ENCODE results near the gene ZNF385D.
"Not testable (repeated sequence)": the region's sequence is repeated elsewhere in the genome, so short reads cannot be mapped to it uniquely, and the experiment has no call there.

ZNF385D gene

GRCh38 chr3:21434310-21434709 lies 316.7 kb downstream of the ZNF385D start:
- no peak for DNase-seq

- DNase-seq, result no peak
Observed at GRCh38 chr3:21433751-21434150, 317.3 kb downstream of the ZNF385D start.

DNA sequence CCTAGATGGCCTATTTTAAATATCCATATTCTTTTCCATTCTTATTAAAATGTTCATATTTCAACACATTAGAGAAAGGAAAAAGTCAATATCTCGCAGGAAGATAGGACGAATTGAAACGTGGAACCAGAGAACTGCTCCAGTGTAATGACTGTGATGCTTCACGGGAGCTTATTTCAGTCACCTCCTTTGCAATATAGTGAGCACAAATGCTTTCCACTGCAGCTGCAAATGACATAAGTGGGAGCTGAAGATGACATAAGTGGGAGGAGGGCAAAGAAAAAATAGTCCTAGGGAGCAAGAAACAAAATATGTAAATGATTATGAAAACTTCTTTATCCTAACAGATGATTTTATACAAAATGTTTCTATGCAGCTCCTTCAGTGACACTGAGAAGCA lies 324.1 kb downstream of the ZNF385D start:
- DNase-seq, result no peak

DNA sequence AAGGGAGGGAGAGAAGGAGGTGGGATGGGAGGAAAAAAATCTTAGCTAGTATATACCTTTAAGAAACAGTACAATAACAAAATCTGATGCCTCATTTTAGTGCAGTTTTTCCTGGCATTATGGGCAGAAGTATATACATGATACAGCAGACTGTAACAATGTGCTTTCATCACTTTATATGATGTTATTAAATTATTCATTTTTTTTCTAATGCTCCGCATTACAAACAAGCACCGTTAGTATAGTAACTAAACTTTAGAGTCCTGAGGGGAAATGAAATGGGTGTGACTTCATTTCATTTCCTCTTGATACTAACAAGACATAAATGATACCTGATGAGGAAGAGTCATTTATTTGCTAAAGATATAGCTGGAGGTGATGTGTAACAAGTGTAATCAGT lies 325.3 kb downstream of the ZNF385D start:
- no peak for DNase-seq

DNA sequence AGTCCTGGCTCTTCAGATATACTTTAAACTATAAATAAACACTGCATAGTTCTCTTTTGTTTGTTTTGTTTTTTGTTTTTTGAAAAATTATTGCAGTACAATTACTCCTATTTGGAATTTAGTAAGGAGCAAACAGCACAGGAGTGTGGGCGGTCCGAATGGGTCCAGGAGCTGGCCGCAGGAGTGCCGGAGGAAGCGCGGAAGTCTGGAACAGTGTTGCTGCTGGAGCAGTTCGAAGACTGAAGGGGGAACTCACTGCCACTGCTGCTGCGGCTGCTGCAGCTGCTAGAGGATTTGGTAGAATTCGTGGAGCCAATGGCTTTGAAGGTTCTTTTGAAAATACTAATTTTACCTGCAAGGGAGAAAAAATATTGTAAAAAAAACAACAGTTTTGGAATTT lies 329.9 kb downstream of the ZNF385D start:
- no peak for DNase-seq

DNA sequence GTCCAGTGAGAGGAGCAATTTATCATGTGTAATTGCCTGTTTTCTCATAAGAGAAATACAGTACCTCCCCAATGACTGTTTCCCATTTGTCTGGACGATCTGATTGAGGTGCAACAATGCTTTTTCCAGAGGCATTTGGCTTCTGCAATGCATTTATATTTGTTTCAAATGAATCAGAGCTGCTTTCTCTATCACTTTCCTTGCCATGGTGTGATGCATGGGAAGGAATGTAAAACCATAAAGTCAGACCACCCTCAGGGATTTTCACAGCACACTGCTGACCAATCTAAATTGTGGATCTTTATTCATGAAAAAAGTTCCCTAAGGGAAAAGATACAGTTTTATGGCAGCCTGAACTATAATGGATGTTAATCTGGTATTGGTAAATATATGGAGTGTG lies 333.0 kb downstream of the ZNF385D start:
- no peak for DNase-seq

- no peak for DNase-seq
Observed at GRCh38 chr3:21414506-21414905, 336.5 kb downstream of the ZNF385D start.

DNA sequence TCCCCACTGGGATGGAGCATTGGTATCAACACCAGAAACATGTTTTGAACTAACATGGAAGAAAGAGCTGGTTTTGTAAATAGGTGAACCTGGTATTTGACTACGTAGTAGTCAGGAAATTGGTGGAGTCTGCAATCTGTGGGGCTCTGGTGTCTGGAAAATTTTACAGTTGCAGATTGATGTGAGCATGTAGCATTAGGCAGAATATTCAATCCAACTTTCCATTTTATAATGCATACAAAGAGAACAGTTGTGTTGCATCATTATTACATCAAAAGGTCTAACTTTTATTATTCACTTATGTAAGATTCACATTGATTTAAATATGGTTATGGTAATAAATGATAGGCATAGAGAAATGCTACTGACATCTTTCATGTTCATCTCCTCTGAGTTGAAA lies 340.0 kb downstream of the ZNF385D start:
- no peak for DNase-seq

DNA sequence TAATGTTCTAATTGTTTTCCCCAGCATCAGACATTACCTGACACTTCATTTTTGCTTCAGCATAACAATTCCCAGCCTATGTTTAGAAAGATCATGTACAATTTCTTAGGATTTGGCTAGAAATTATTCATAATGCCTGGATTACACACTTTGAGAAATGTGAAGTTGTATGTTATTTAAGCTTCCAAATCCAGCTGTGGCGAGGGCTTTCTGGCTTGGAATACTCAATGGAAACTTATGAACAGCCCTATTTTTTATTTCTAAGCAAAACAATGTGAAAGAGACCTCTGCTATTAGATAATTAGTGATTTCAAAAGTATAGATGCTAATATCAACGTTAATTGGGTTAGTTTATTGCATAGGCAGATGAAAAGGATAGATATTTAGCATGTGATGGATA lies 341.6 kb downstream of the ZNF385D start:
- no peak for DNase-seq

DNA sequence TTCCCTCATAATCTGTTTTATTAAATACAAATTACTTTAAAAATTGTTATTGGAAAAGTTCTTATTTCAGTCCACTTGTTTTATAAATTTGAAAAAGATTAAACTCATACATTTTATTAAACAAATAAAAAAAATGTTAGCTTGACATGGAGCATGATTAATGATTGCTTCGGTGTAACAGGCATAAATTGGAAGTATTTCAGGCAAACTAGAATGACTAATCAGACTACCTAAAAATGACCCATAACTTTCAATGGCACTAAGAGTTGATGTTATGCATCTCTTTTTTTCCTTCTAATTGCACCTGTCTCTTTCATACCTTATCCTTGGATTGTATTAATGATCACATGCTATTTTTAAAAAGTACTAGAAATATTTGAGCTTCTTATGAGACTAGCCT lies 343.3 kb downstream of the ZNF385D start:
- no peak for DNase-seq

GRCh38 chr3:21405671-21406667 lies 345.0 kb downstream of the ZNF385D start:
- DNase-seq, result no peak

GRCh38 chr3:21398461-21398860 lies 352.5 kb downstream of the ZNF385D start:
- DNase-seq, result no peak

DNA sequence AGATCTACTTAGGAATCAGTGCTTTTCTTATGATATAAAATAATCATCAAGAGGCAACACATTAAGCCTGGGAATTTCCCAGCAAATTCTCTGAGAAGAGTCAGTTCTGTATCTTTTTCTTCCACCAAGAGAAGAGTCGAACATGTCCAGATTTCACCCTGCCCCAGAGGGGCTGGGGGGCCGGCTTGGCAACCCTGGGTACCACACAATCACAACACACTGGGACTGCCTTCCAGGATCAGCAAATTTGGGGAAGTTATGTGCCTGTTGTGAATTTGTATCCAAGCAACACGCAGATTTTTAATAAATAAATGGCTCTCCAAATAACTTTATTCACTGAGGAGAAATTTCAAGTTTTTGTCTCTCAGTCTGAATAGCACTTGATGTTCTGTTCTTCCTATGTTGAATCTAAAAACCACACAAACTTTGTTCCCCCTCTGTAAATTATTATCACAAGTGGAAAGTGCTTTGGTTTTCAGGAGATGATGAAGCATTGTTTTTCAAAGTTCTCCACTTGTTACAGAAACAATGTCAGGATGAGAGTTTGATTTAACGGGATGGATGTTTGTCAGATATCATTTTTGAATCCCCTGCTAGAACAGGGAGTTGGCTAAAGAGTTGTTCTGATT lies 357.2 kb downstream of the ZNF385D start:
- DNase-seq, result no peak

DNA sequence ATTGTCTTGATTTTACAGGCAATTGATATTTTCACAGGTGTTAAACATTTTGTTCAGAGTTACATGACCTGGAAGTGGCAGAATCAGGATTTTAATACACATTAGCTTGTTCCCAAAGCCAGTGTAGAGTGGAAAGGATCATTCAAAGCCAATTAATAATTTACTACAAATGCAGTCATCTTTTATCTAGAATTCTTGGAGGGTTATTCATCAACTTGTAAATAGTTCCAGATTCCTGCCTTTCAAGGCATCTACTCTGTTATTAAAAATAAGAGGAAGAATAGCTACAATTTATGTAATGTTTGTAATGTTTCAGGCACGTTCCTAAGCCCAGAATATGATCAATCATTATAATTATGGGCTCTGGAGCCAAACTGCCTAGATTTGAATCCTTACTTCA lies 358.5 kb downstream of the ZNF385D start:
- no peak for DNase-seq

DNA sequence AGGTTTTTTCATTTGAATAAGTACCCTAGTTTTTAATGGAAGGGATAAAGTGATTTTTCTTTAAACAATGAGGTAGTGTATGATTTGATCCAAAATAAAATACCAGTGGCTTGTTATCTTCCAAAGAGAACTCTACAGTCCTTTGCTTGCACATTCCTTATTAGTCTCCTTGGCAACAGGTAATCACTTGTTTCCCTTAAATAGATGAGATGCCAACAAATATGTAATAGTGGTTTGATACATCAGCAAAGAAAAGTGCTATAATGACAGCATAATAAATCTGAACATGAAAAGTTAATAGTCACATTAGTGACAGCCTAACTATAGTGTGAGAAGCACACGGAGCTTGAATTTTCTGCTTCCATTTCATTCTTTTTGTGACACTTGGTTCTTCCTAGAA lies 360.2 kb downstream of the ZNF385D start:
- no peak for DNase-seq

DNA sequence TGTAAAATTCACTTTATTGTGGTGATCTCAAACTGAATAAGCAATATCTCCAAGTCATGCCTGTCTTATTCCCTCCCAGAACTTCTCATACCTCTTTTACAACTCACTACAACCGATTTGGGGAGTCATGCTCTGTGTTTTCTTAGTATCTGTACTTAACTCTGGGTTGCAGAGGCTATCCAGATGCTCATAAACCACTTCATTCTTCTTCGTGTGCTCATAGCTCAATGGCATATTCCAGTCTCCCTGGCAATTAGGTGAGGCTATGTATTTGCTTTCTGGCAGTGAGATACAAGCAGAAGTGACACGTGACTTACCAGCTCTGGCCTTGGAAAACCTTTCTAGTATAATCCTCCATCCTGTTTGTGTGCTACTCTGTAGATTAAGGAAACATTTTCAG lies 360.9 kb downstream of the ZNF385D start:
- peak; percentile 46 for DNase-seq

GRCh38 chr3:21387142-21387826 lies 363.7 kb downstream of the ZNF385D start:
- DNase-seq, result not testable (repeated sequence)

DNA sequence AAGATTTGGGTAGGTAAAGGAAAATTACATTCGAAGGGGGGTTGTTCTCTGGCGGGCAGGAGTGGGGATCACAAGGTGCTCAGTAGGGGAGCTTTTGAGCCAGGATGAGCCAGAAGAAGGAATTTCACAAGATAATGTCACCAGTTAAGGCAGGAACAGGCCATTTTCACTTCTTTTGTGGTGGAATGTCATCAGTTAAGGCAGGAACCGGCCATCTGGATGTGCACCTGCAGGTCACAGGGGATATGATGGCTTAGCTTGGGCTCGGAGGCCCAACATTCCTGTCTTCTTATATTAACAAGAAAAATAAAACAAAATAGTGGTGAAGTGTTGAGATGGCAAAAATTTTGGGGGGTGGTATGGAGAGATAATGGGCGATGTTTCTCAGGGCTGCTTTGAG lies 373.0 kb downstream of the ZNF385D start:
- not testable (repeated sequence) for DNase-seq

DNA sequence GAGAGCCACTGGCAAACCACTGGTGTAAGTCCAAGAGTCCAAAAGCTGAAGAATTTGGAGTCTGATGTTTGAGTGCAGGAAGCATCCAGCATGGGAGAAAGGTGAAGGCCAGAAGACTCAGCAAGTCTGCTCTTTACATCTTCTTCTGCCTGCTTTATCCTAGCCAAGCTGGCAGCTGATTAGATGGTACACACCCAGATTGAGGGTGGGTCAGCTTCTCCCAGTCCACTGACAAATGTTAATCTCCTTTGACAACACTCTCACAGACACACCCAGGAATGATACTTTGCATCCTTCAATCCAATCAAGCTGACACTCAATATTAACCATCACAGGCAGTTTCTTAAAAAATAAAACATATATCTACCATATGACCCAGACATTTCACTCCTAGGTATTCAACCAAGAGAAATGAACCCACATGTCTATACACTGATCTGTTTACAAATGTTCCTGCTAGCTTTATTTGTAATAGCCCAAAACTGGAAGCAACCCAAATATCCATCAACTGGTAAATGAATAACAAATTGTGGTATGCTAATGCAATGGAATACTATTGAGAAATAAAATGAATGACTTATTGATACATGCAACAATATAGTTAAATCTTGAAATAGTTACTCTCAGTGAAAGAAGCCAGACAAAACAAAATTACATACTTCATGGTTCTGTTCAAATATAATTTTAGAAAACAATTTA lies 373.8 kb downstream of the ZNF385D start:
- no peak for DNase-seq

DNA sequence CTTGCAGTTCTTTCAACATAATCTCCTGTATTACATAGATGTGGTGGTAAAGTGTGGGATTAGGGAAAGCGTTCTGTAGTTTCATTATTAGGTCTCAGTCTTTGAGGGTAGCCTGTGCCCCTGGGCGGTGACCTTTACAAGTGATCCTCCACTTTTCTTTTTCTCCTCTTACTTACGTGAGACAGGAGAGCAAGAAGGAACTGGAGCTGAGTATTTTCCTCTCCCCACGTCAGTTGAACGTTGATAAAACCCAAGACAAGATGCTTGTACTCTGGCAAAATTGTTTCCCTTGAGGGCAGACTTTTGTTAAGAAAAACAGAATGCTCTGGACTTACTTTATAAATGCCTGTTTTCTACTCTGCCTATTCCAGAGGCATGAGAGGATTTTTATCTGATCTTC lies 378.7 kb downstream of the ZNF385D start:
- DNase-seq, result no peak
